Erythroblast (primary cell): ENCODE data around the gene ZEB2.
A peak's percentile ranks its signal among the peaks of the same experiment; 100 is the strongest.

Experiments used
- DNase-seq, 2 experiments: peaks; one replicate each; lab custom pipeline; 2025; lab: John Stamatoyannopoulos, UW
- GATA1 ChIP-seq: IDR thresholded peaks from 2 replicates; pipeline ENCODE4 v1.6.1; 2011; ENCODE audit warnings: low read depth, mild to moderate bottlenecking, control low read depth, low read length, moderate library complexity
- POLR2A ChIP-seq: IDR thresholded peaks from 2 replicates; pipeline ENCODE4 v1.6.1; 2011; ENCODE audit warnings: mild to moderate bottlenecking, low read length

Gene ZEB2

DNA sequence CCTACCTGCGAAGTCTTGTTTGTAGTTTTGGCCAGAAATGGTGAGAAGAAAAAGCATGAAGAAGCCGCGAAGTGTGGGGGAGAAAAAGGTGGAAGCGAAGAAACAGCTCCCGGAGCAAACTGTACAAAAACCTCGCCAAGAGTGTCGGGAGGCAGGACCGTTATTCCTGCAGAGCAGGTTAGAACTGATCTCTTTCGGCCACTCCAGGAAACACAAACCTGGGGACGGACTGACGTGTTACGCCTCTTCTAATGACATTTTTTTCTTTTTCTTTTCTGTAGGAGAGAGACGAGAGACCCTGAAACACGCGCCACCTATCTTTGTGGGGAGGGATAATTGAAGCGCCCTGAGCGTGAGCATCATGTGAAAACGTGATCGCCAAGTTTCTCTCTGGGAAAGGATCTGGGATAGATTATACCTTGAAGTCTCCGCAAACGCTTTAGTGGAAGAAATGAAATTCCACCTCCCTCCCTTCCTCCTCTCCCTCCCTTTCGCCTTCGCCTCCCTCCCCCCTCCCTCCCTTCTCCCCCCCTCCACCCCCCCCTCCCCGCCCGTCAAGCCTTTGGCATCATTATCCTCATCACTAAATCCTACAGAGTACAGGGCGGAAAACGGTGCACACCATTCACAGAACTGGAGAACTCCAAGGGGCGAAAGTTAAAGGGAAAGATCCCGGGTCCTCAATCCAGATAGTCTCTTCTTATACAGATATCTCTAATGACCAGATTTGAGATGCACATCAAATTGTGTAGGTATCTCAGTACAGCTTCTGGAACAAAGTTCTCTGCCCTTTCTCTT is at the start of gene ZEB2:
Gene ZEB2 (minus strand): TSS at position 186 of the 798 bp plus-strand sequence. CDS start 2,769 bp downstream, outside the sequence.
- DNase-seq: peak; percentile 87 to 90
- peak; percentile 97 for TF ChIP-seq POLR2A
- no peak for TF ChIP-seq GATA1

DNA sequence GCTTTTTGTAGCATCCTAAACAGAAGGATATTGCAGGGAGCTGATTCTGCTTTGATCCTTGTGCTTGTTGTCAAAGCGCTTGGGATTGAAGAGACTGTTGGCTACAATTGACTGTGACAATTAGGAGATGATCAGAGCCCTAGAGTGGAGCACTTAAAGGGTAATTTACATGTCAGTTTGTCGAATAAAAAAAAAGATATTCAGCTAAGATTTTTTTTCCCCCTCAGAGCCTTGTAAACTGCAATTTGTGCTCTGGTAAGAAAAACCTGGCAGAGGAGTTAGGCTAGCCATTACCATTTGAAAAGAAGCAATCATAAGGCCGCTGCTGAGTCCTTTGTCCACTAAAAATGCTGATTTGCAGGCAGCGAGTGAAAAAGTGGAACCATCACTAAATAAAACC is 47.8 kb upstream of the ZEB2 start:
- no peak for DNase-seq
- no peak for TF ChIP-seq POLR2A
- no peak for TF ChIP-seq GATA1

DNA sequence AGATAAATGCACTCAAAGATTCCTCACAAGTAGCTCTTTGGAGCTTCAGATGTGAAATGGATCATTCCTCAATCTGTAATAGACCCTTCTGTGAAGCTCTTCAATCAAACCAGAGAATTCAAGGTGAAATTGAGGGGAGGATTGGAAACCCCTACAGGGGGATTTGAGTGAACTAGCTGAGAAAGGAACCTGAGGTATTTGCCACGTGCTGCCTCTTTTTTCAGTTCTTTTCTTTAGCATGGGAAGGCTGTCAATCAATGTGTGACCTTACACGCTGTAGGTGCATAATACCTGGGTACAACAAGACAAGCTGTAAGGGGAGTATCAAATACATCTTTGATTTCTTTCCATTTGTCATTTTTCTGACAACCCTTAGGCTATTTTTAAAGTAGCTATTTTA is 46.5 kb upstream of the ZEB2 start:
- no peak for DNase-seq
- TF ChIP-seq POLR2A: no peak
- TF ChIP-seq GATA1: no peak

DNA sequence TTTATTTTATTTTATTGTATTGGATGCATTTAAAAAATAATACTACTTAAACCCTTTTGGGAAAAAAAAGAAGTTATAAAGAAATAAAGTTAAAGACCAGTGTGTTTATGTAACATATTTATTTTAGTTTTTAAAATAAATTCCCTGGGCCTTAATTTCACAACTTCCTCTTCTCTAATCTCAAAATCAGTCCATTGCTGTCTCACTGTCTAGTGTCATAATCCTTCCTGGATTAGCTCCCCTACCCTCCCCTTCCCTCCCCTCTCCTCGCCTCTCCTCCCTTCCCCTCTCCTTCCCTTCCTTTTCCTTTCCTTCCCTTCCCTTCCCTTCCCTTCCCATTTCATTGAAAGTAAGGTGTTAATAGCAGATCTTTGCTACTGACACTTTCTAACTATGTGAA is 40.3 kb upstream of the ZEB2 start:
- no peak for TF ChIP-seq POLR2A
- TF ChIP-seq GATA1: no peak
- no peak for DNase-seq

DNA sequence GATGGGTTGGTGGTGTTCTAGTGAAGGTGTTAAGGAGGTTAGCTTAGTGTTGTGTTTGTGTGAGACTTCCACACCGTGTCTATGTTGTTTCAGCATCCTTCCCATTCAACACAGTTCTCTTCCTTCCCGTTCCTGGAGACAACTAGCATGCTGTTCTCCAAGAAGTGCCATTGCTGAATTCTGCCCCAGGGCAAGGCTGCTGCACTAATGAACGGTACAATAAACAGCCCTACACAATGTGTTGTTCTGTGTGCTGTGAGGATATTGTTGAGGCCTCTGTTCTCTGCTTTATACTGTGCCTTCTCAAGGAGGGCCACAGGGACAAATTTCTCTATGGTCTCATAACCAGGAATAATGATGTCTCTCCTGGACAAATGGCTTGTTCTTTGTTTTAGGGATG is 39.8 kb upstream of the ZEB2 start:
- TF ChIP-seq GATA1: no peak
- no peak for TF ChIP-seq POLR2A
- no peak for DNase-seq

DNA sequence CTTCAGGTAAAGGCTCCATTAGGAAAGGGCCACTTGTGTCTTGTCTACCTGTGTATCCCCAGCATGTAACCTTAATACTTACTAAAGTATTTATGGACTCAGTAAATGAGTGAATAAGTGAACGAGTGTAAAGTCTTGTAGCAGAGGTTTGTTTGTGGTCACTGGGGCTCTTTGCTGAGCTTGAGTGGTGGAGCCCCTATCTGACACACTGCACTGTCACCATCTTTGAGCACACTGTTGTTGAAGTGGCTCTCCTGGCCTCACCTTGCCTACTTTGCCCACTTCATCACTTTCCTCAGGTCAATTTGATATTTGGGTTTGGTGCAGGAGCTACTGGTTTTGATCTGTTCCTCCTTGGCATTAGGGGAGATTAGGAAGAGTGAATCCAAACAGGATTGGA is 39.3 kb upstream of the ZEB2 start:
- TF ChIP-seq GATA1 (no peak), POLR2A (no peak)
- no peak for DNase-seq

DNA sequence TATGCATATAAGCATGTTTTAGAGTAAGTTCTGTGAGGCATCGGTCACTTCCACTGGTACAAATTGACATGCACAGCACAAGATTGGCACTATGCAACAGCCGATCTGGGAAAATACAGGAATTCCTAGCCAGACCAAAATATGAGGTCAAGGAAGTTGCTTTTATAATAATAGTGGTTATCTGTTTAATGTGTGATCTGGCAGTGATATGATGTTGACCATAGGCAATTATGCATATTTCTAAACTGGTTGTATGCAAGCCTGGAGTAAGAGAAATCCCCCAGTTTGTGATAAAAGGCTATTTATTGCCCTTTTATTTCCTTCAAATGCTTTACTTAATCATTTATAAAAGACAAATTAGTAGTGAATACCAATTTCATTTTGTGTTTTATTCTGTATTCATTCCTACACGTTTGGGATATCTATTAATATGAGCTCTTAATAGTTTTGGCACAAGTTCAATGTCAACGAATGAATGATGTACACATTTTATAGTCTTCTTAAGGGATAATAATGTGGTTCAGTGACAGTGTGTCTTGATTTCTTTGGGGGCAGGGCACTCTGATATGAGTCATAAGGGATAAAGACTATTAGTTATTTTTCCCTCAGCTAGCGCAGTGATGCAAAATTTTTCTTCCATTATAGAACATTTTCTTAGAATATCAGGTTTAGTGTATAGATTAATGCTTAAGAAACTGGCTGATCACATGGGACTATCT is 34.7 kb upstream of the ZEB2 start:
- DNase-seq: no peak
- TF ChIP-seq POLR2A (no peak), GATA1 (no peak)

DNA sequence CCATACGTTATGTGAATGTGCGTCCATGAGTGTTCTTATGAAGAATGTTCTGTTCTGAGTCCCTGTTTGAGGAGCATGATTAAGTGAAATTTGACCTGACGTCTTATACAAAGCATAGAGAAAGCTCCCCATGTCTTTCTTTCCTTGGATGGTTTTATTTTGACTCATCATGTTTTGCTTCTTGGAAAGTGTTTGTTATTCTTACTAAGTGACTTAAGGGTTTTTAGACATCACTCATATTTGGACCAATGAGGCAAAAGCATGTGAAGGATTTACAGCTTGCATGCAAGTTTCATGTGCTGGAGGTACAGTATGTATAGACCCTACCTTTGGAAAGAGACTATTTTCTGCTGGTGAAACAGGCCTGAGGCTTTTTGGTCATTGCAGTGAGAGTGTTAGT is 33.5 kb upstream of the ZEB2 start:
- TF ChIP-seq POLR2A (no peak), GATA1 (no peak)
- no peak for DNase-seq

DNA sequence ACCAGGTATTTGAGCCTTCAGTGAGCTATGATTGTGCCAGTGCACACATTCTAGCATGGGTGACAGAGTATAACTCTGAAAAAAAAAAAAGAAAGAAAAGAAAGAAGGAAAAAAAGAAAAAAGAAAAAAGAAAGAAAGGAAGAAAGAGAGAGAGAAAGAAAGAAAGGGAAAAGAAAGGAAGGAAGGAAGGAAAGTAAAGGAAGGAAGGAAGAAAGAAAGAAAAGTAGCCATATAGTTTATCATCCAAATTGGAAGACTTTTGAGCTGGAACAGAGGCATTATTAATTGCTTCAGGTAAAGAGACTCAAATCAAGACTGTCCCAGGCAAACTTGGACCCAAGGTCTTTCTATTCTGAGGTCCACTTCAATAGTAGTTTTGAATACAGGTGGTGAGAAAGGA is 32.9 kb upstream of the ZEB2 start:
- DNase-seq: no peak
- TF ChIP-seq POLR2A (no peak), GATA1 (no peak)

DNA sequence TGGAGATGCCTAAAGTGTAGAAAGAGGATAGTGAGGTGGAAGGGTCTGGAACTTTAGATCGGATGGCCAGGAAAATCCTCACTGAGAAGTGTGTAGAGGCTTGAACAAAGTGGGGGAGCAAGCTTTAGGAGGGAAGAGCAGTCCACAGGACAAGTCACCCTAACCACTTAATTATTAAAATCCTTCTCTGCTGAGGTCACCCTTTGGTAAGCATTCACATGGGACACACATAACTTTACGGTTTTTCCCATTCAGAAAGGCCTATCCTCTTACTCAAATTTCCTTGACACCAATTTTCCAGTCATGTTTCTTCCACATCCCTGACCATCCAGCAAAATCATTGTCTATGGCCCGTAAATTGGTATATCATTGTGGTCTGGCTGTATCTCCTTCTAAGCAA is 31.0 kb upstream of the ZEB2 start:
- TF ChIP-seq POLR2A (no peak), GATA1 (no peak)
- no peak for DNase-seq

DNA sequence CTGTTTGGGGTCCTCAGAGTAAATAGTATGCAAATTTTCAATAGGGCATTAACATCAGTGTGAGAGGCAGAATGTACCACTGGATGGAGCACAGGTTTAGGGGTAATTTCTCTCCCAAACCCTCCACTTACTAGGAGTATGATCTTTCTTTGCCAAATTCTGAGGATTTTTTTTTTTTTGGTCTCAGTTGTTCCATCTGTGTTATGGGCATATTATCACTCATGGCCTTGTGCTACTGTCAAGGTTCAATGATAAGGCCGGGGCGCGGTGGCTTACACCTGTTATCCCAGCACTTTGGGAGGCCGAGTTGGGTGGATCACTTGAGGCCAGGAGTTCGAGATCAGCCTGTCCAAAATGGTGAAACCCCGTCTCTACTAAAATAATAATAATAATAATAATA is 30.2 kb upstream of the ZEB2 start:
- DNase-seq: no peak
- no peak for TF ChIP-seq POLR2A
- no peak for TF ChIP-seq GATA1

DNA sequence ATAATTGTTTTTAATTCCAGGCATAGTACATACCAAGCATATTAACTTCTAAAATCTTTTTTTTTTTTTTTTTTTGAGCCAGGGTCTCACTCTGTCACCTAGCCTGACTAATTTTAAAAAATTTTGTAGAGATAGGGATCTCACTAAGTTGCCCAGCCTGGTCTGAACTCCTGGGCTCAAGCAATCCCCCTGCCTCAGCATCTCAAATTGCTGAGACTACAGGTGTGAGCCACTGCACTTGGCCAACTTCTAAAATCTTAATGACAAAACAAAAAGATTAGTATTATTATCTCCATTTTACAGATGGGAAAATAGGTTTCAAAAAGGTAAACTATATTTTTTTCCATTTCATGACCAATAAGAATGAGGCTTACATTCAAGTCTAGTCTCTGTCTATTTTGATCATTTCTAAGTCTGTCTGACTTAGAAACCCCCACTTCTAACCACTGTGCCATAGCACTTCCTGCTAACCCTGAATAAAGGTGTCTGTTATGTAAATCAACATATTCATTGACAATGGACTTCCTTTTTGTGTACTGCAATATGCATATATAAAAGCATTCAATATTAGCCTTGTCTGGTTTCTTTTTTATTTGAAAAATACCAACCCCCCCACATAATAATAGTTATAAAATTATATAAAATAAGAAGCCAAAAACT is 28.7 kb upstream of the ZEB2 start:
- no peak for DNase-seq
- TF ChIP-seq POLR2A (no peak), GATA1 (no peak)

DNA sequence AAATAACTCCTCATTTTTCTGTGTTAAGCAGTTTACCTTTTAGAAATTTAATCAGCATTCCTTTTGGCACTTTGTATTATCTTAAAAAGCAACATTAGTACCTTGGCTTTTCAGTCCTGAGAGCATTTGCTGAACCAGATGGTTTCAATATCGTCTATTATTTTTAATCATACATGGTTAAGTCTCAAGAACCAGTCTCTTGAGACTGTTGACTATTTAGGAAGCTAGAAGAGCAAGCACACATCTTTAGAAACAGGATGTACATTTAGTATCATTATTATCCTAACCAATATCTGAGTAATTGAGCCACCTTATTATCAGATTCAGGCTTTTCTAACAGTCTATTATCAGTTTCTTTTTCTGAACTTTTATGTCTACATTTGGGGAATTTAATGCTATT is 28.2 kb upstream of the ZEB2 start:
- no peak for TF ChIP-seq GATA1
- no peak for TF ChIP-seq POLR2A
- no peak for DNase-seq

DNA sequence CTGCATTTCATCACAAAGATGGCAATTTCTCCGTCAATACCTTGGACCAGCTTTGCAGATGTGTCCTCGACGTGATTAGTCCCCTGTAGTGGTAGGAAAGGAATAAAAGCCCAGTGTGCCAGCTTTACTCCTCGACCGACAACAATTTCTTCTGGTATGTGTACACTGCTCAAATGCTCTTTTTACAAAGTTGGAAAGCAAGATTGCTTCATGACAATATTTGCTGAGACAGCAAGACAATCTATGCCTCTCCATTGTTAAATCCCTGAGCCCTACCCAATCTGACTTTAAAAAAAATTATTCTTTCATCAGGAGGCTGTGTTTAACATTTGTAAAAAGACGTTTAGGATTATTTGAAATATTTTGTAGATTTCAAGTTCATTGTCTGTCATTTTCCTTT is 27.6 kb upstream of the ZEB2 start:
- TF ChIP-seq GATA1 (no peak), POLR2A (no peak)
- DNase-seq: no peak

DNA sequence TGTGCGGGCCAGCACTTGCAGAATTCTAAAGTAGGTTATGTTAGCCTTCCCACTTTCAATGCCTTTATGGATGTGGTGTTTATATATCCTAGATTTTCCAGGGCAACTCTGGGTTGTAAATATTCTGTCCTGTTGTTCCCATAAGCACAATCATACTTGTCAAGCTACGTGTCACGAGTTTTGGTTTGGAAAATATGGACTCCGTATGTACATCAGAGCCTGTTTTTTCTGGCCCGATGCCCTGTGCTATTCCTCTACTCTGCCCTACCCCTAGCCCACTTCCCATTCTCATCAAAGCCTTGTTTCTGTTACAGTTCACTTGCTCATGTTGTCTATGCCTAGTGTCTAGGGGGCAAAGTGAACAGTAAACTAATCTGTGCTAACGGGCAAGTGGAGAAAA is 27.0 kb upstream of the ZEB2 start:
- TF ChIP-seq GATA1: no peak
- TF ChIP-seq POLR2A: no peak

More for the DNA sequence above, 27.0 kb upstream of the ZEB2 start:
- DNase-seq: no peak
